GM12865 (cell line): ENCODE results near the gene PHKB.

Experiments used
- DNase-seq: peaks from one replicate; pipeline ENCODE4 v3.0.0; 2010; ENCODE audit warnings: low read depth
- H3K4me3 ChIP-seq: 2 replicates; pipeline ENCODE4 v1.5.1; 2011; ENCODE audit warnings: mild to moderate bottlenecking, low read depth, low read length, control low read depth
- CTCF ChIP-seq: IDR thresholded peaks from 2 replicates; pipeline ENCODE4 v1.5.1; 2011; ENCODE audit warnings: low read length, control low read depth, low read depth, inconsistent platforms; ENCODE audit not compliant: insufficient read depth; ENCODE audit errors: missing control alignments

Gene PHKB

DNA sequence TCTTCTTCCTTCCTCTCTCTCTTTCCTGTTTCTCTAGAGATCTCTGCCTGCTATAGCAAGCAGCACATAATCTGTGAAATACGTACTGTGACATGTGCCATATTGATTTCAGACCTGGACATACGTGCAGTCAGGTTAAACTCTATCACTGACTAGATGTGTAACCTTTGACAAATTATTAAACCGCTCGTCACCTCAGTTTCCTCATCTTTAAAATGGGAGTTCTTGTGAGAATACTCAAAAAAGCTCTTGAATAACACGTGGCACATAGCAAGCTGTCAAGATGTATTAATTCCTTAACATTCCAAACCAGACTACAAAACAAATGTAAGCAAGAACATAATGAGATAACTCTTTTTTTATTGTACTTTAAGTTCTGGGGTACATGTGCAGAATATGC lies 170.0 kb downstream of the PHKB start:
- no peak for DNase-seq
- no peak for TF ChIP-seq CTCF
- H3K4me3 ChIP-seq: no peak overlapping the region

- H3K4me3 ChIP-seq: no peak overlapping the region
- DNase-seq: no peak
- TF ChIP-seq CTCF: no peak
Measured at GRCh38 chr16:47634126-47634525, 173.0 kb downstream of the PHKB start.

DNA sequence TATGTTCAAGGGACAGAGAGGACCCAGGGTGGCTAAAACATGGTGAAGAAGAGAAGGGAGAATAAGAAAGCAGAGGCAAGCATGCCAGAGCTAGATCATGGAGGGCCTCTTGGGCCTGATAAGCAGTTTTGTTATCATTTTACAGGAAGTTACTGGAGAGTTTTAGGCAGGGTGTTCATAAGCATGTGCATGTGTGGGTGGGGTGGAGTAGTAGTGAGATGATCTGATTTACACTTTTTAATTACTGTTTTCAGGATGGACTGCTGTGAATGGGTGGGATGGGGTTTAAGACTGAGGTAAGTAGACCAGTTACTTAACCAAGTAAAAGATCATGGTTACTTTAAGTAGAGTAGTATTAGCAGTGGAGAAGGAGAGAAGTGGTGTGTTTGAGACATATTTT lies 173.6 kb downstream of the PHKB start:
- TF ChIP-seq CTCF: no peak
- no peak for DNase-seq
- H3K4me3 ChIP-seq: no peak overlapping the region

- no peak for TF ChIP-seq CTCF
- no peak for DNase-seq
Measured at GRCh38 chr16:47636501-47637099, 175.5 kb downstream of the PHKB start.

GRCh38 chr16:47638175-47638574 lies 177.0 kb downstream of the PHKB start:
- no peak for DNase-seq
- no peak overlapping the region for H3K4me3 ChIP-seq
- no peak for TF ChIP-seq CTCF

More at GRCh38 chr16:47636501-47637099, 175.5 kb downstream of the PHKB start:
- H3K4me3 ChIP-seq: no peak overlapping the region

DNA sequence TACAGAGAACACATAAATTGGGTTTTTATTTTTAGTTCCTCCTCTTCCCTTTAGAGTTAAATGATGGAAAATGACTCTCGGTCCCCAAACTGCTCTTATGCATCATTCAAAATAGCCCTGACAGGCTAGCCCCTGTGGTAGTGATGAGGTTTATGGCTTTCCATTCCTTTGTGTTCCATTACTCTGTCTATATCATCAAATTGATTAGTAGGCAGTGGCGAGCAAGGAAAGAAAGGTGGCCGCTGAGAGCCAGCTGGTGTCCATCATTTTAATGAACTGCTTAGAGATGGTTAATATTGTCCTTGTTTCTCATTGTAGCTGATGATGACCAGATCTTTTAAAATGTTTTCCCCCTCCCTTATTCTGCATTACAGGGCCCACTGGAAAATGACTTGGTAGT lies 179.5 kb downstream of the PHKB start:
- no peak for DNase-seq
- TF ChIP-seq CTCF: no peak
- H3K4me3 ChIP-seq: no peak overlapping the region

DNA sequence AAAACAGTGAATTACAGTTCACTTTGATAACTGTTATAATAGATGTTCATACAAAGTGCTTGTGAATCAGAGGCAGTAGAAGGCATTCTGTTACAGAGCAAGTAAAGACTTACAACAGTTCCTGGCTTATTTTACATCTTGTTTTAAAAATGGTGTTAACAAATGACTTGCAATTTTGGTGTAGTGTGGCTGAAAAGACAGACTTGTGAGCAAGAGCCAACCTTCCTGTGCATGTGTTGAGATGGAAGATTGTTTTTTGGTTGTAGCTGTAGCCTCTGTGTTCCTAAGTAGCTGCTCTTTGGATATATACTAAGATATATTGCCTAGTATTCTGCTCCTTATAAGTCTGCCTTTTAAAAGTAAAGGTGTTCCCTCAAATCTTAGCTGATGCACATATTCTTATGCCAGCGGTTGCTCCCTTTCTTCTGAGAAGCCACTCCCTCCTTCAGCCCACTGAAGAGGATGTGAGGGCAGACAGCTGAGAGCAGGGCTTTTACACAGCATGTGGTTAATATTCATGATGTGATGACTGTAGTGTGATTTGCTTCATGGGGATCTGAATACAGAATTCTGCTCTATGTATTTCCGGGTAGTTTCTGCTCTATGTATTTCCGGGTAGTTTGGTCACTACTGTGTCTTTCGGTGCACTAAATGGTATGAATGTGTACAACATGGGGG lies 182.3 kb downstream of the PHKB start:
- DNase-seq: no peak
- TF ChIP-seq CTCF: no peak
- H3K4me3 ChIP-seq: no peak overlapping the region
